HCT116 (cell line): ENCODE data around the gene VPS33B.

Experiments used
- ATF3 ChIP-seq: IDR thresholded peaks from 2 replicates; pipeline ENCODE4 v1.6.1; 2012
- CBX3 ChIP-seq: IDR thresholded peaks from 2 replicates; pipeline ENCODE4 v1.6.1; 2012; ENCODE audit warnings: low read depth
- CEBPB ChIP-seq: IDR thresholded peaks from 2 replicates; pipeline ENCODE4 v1.6.1; 2012; ENCODE audit warnings: low read depth
- CTCF ChIP-seq, 3 experiments: fragments of 200-600 bp in 1 of 3; sonication (generic) in 1 of 3; IDR thresholded peaks in 2 of 3; conservative IDR thresholded peaks in 1 of 3; 2 replicates each; pipeline ENCODE4 v1.5.1; 2012 to 2017; ENCODE audit warnings: low read depth in 2 of 3, low read length in 2 of 3, antibody characterized with exemption in 1 of 3, borderline replicate concordance in 1 of 3, control low read depth in 1 of 3, mild to moderate bottlenecking in 1 of 3, mixed read lengths in 1 of 3, mixed run types in 1 of 3, moderate library complexity in 1 of 3; ENCODE audit not compliant: insufficient read depth in 1 of 3
- EZH2 ChIP-seq: fragments of 200-600 bp; sonication (generic); IDR thresholded peaks from 2 replicates; pipeline ENCODE4 v1.6.1; 2017; ENCODE audit warnings: antibody characterized with exemption, mixed run types
- JUND ChIP-seq: IDR thresholded peaks from 2 replicates; pipeline ENCODE4 v1.6.1; 2012
- MAX ChIP-seq: IDR thresholded peaks from 2 replicates; pipeline ENCODE4 v1.6.1; 2012
- POLR2A ChIP-seq: IDR thresholded peaks from 2 replicates; pipeline ENCODE4 v1.7.0; 2011; ENCODE audit warnings: borderline replicate concordance; ENCODE audit not compliant: insufficient read depth, insufficient read length; ENCODE audit errors: extremely low read depth
- POLR2AphosphoS5 ChIP-seq: IDR thresholded peaks from 2 replicates; pipeline ENCODE4 v1.6.1; 2011; ENCODE audit warnings: mild to moderate bottlenecking, low read depth, low read length, moderate library complexity
- RAD21 ChIP-seq: IDR thresholded peaks from 2 replicates; pipeline ENCODE4 v1.6.1; 2012; ENCODE audit warnings: low read depth, mild to moderate bottlenecking
- REST ChIP-seq: IDR thresholded peaks from 2 replicates; pipeline ENCODE4 v1.6.1; 2012; ENCODE audit warnings: low read depth
- SP1 ChIP-seq: IDR thresholded peaks from 2 replicates; pipeline ENCODE4 v1.6.1; 2012; ENCODE audit warnings: low read depth
- ZFX ChIP-seq: fragments of 450-650 bp; IDR thresholded peaks from 2 replicates; pipeline ENCODE4 v1.6.1; 2017
- ZNF274 ChIP-seq: fragments of 200-500 bp; sonication (Bioruptor generic); IDR thresholded peaks from 2 replicates; pipeline ENCODE4 v1.6.1; 2014; ENCODE audit warnings: mild to moderate bottlenecking, low read depth, low read length, inconsistent platforms

- TF ChIP-seq CTCF (IDR thresholded peaks at IDR 0.05 in 2 of 3, conservative IDR thresholded peaks at IDR 0.05 in 1 of 3; ENCODE audit: borderline replicate concordance in 1 of 3, insufficient read depth in 1 of 3, low read depth in 2 of 3, low read length in 2 of 3) (no peak), CEBPB (no peak), POLR2AphosphoS5 (no peak), JUND (no peak), ZFX (no peak), POLR2A (no peak), CBX3 (no peak), ATF3 (no peak), SP1 (no peak), MAX (no peak), RAD21 (no peak), EZH2 (no peak), REST (no peak), ZNF274 (no peak)
These were observed 25.3 kb upstream of the VPS33B start for GRCh38 chr15:91047545-91048199.
